Measurements from ENCODE around the gene C5orf34.
A peak's percentile ranks its signal among the peaks of the same experiment; 100 is the strongest.
"Not testable (repeated sequence)": the region's sequence is repeated elsewhere in the genome, so short reads cannot be mapped to it uniquely, and the experiment has no call there.

C5orf34 gene, protein sequence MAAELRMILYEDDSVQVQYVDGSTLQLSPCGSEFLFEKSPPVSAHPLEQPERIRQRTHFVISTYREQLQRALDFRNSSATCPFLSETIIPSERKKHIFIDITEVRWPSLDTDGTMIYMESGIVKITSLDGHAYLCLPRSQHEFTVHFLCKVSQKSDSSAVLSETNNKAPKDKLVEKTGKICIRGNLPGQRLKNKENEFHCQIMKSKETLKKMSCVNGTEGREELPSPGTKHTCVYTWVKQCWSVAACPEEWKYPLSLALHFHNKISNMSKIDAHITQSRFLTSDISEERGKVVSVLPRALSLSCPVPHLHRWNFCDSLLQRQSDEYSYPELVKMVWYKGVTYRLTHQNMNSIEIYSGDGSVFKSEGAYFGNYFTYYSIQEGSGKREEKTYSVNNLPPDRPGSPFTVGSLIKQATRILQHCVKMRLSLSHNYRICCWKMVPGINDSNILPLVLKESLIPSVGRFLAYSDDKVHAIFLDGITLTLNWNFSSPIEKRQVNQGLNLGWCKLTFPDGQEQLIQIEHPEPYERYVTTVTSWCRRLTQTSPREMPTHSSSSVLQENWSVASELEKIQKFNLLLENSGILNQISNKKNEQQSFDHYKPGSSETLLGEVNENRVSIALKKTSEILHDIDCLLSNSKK

DNA sequence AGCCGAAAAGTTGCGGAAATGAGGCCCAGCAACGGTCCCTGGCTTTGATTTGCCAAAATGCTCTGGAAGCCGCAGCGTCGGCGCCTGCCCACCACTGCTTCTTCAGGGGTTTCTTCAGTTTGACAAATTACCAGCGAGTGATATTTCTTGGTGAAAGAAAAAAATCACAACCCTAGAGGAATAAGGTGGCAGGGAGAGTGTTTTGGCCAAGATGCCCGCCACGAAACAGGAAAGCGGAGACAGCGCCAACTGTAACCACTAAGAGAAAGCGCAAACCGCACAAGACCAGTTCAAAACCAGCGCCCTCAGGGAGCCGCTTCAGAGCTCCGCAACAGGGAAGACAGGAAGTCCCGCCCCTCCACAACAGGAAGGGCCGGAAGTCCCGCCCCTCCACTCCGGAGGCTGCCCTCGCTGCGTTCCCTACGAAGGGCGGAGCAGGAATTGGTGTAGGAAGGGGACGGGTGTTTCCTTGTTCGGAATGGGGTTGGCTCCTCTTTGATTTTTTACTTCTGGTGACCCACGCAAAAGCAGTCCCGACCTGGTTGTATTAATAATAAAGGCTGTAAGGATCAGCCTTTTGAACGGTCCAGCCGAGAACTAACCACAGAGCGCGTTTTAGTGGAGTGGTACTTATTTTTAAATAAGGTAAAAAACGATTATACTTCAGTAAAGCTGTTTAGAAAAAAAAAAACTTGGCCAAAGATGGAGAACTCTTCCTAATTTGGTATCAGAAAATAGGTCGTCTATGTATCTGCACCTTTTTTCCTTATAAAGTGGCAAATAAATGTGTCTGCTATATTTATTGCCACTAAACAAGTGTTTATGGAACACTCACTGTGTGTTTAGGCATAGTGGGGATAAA lies at the start of gene C5orf34:
Gene C5orf34, minus strand, starts transcription at position 333 of the 862 bp plus-strand sequence. CDS start 5,809 bp downstream, outside the sequence.
- DNase-seq = peak; percentile 96 to 99

DNA sequence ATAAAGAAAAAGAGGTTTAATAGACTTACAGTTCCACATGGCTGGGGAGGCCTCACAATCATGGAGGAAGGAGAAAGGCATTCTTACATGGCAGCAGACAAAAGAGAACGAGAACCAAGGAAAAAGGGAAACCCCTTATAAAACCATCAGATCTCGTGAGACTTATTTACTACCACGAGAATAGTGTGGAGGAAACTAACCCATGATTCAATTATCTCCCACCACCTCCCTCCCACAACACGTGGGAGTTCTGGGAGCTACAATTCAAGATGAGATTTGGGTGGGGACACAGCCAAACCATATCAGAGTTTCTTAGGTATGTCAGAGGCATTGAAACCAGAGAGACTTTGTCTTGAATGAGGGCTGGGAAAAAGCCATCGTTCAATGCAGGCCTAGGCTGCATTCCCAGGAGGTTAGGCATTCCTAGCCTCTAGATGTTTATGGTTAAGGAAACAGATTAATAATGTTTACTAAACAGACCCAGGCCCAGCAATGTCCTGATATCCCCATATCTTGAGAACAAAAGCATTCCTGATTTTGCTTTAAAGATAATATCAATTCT lies 49.4 kb upstream of the C5orf34 start:
- no peak for DNase-seq

DNA sequence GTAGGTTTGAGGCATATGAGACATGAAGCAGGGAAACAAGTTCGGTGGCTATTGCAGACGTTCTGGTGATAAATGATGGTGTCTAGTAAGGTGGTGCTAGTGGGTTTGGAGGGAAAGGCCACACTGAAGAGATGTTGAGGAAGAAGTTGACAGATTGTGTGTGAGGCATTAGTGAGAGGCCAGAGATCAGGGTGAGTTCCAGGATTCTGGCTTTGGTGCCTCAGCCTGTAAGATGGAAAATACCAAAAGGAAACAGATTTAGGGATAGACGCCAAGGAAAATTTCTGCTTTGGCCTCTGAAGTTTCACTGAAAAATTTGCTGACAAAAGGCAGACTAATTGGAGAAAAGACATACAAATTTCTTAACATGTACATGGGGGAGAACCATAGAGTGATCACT lies 48.4 kb upstream of the C5orf34 start:
- no peak for DNase-seq

DNA sequence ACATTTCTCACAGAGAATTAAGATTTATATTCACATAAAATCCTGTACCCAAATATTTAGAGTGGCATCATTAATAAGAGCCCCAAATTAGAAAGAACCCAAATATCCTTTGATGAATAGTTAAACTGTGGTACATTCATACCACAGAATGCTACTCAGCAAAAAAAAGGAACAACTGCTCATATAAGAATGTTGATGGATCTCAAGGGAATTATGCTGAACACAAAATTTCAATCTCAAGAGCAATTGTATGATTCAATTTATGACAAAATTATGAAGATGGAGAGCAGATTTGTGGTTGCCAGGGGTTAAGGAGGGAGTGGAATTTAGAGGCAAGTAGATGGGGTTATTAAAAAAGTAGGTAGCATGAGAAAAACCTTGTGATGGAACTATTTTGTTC lies 46.4 kb upstream of the C5orf34 start:
- no peak for DNase-seq

DNA sequence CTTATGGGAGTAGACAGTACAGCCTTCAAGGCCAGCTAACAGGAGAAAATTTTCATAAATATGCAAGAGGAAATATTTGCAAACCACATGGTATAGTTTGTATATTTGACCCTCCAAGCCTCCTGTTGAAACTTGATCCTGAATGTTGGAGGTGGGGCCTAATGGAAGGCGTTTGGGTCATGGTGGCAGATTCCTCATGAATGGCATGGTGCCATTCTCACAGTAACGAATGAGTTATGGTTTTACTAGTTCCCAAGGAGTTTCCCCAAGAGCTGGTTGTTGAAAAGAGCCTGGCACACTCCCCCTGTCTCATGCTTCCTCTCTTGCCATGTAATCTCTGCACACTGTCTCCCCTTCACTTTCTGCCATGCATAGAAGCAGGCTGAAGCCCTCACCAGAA lies 45.2 kb upstream of the C5orf34 start:
- no peak for DNase-seq

DNA sequence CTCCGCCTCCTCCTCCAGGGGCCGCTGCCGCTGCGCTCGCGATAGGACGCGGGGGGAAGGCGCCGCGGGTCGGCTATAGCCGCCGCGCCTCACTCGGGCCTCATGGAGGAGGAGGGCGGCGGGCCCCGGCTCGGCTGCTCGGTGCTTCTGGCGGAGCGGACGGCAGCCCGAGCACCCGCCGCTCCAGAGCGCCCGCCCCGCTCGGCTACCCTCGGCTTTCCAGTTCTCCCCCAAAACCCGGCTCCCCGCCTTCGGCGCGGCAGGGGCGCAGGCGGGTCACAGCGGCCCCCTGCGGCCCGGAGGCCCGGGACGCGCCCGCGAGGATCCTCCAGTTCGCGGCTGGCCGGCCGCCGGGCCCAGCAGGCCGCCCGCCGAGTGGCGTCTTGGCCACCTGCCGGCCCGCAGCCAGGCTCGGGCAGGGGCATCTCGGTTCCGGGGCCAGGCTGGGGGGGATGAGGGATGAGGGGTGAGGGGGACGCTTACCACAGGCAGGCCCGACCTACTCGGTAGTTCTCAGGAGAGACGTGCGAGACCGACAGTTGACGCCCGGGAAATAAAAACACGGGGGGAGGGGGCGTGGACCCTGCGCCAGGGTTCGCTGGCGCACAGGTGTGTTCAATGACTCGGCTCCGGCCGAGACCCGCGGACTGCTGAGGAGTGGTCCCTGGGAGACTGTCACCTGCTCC lies 42.1 kb upstream of the C5orf34 start, which contains the start of gene PAIP1:
Gene PAIP1, minus strand, starts transcription at position 221 of the 686 bp plus-strand sequence. CDS start 231 bp downstream, outside the sequence.
- DNase-seq = peak; percentile 60 to 93

DNA sequence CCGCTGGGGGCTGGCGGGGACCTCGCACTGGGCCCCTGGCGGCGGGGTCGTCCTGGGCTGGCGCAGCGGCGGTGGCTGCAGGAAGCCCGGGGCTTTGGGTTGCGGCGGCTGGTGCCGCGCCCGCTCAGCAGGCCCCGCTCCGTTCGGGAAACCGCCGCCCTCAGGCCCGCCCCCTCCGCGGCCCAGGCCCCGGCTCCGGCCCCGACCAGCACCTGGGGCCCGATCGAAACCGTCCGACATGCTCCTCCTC lies 41.6 kb upstream of the C5orf34 start:
- DNase-seq = not testable (repeated sequence)

DNA sequence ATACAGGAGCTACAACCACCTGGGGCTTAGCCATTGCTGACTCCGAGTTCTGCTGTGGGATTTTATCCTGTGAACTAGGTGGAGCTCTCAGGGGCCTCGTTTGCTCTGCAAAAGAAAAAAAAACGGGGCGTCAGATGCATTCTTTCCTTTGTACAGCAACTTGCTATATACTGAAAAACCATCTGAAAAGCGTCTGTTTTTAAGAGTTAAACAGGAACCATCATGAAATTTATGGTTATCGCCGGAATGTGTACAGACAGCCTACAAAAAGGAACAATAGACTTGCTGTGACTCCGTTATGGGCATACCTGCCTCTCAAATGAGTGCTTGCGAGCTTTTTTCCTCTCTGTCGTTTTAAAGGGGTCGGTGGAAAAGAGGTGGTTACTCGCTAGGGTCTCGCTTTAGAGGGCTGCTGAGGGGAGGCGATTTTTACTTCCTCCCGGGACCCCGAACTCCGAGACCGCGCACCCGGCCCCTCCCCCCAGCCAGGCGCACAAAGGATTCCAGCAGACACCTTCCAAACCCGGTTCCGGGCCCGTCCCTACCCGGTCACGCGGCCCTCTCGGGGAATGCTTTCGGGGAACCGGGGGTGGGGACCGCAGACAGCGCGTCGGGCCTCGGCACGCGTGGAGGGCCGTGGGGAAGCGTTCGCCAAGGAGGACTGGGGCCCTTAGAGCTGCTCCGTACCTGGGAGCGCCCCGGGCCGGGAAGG lies 41.1 kb upstream of the C5orf34 start:
- DNase-seq = peak; percentile 15 to 38

DNA sequence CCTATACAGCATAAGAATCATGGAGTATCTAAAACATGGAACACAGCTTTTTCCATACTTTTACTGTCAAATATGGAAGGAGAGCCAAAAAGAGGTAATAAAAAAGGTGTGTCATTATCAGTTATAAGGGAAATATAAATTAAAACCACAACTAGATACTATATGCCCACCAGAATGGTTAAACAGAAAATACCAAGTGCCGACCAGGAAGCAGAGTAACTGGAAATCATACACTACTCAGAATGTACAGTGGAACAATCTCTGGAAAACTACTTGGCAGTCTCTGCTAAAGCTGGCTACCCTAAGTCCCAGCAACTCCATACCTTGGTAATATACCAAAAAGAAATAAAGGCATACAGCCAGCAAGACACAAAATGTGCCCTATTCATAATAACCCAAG lies 39.5 kb upstream of the C5orf34 start:
- no peak for DNase-seq

DNA sequence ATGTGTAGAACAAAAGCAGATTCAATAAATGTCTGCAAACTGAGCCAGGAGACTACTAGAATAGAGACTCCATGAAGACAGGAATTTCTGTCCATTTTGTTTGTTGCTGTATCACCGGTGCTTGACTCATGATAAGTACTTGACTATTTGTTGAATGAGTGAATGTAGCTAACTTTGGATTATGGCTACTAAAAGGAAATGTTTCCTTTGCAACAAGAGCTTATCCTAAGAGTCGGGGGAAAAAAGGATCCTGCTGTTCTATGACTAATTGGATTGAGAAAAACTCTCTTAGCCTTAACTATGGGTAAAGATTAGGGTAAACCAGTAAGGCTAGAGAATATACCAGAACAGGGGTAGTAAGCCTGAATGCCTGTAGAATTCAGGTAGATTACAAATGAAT lies 38.4 kb upstream of the C5orf34 start:
- no peak for DNase-seq

DNA sequence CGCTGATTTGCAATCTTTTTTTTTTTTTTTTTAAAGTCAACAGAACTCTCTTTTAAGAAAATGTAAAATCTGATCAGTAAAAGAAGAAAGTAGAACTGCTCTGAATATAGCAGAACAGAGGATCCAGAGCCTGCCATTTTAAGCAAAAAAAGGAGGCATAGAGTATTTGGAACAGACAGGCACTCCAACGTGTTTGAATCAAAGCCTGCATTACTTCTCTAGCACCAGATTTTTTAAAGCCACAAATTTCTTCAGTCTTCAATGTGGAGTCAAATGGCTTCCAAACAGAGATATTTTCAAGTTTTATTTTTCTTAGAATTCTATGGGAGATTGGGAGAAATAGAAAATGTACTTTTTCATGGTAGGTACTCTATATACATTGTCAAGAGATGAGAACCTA lies 36.8 kb upstream of the C5orf34 start:
- no peak for DNase-seq

DNA sequence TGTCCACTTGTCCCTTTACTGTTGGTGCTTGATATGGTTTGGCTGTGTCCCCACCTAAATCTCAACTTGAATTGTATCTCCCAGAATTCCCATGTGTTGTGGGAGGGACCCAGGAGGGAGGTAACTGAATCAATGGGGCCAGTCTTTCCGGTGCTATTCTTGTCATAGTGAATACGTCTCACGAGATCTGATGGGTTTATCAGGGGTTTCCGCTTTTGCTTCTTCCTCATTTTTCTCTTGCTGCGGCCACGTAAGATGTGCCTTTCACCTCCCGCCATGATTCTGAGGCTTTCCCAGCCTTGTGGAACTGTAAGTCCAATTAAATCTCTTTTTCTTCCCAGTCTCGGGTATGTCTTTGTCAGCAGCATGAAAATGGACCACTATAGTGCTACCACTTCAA lies 34.3 kb upstream of the C5orf34 start:
- DNase-seq = not testable (repeated sequence)

DNA sequence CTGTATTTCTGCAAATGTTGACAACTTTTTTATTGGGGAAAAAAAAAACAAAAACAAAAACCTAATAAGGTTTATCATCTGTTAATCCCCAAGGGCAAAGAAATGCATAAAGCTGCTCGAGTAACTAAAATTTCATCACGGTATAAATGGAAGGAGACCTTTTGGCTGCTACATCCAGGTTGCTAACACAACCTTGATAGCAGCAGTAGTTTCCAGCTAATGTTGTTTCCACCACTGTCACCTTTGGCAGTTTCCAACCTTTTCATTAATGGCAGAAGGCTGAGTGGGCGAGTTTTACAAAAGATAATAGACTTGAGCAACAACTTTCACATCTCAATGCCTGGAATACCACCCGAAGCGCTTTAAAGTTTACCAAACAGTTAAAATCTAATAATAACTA lies 33.4 kb upstream of the C5orf34 start:
- no peak for DNase-seq

DNA sequence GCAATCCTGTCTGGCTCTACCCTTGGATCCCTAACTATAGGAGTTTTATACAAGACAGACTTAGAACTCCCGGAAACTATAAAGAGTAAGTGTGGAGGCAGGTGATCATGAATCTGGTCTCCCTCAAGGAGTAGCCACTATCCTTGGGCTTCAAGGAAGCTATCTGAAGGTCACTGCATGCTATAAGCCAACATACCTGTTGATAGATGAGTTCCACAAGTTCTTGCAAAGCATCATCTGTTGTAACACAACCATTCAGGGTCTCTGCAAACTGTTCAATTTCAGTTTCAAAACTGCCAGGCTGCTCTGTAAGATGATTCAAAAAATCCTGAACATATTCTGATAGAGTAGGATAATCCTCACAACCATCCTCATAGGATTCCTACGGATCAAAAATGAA lies 32.6 kb upstream of the C5orf34 start:
- no peak for DNase-seq

DNA sequence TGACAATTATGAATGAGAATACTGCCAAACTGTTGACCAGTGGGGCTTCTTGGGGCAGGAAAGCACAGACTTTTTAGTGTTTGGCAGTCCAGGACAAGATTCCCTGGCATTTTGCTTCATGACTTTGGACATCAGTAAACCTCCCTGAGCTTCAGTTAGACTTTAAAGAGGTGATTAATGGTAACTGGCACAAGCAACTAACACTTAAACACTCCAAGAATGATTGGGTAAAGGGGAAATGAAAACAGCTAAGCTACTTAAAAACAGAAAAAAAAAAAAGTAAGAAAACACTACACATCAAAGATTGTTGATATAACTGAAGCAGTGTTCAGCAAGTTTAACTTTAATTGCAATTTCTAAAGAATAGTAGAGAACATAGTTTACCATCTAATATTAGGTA lies 28.5 kb upstream of the C5orf34 start:
- DNase-seq = peak in 1 of 2 experiments; percentile 49

DNA sequence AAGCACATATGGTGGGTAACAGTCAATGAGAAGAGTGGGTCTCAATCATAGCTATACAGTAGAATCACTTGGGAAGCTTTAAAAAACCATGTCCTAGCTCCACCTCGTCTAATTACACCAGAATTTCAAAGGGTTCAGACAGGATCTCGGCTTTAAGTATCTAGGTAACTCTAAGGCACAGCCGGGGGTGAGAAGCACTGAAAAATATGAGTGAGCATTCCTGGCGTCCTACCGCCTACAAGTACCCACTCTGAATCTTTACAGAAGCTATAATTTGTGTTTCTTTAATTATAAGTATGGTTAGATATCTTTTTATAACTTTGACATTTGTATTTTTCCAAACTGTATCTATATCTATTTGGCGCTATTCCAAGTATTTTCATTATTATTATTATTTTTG lies 25.8 kb upstream of the C5orf34 start:
- no peak for DNase-seq

DNA sequence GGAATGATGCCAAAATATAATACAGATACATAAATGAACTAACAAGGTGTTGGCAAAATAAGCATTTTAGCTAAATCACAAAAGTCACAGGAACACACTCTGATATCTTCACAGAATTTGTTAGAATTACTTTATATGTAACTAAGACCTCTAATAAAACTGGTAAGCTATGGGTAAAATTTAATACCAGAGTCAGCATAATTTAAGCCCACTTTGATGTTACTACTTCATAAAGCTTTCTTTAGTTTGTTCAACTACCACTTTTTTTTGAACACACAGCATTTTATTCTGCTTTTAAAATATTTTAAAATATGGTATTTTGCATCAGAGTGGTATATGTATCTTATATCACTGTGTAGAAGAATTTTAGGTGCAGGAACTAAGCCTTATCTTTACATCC lies 22.0 kb upstream of the C5orf34 start:
- no peak for DNase-seq

DNA sequence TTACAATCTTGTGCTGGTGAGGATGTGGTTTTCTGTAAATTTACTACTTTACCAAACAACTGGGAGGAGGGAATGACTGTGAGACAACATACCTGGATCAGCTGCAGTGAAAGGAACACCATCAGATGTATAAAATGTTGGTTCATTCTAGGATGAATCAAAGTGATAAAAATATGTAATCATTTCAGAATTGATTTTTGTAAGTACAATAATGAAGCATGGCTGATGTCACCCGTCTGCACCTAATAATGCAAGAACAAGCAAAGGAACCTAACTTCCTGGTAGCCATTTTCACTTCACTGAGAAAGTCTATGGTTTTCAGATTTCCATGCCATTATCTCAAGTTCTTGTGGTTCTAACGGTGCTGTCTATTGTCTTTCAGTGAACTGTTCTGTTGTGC lies 18.7 kb upstream of the C5orf34 start:
- no peak for DNase-seq

DNA sequence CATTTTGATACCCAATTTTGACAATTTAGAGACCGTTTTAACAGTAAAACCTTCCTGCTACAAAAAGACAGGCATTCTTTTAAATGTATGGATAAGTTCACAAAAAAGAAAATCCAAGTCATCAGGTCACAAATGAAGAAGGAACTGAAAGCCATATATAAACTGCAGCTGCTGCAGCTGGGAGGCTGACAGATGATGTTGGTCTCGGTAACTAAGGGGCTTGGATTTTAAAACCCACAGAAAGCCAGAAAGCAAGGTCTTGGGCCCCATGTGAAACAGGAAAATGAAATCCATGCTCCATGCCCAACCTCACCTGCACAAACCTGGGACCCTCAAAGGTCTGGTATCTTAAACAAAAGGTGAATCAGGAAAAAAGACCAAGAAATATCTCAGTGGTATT lies 15.7 kb upstream of the C5orf34 start:
- DNase-seq = no peak

DNA sequence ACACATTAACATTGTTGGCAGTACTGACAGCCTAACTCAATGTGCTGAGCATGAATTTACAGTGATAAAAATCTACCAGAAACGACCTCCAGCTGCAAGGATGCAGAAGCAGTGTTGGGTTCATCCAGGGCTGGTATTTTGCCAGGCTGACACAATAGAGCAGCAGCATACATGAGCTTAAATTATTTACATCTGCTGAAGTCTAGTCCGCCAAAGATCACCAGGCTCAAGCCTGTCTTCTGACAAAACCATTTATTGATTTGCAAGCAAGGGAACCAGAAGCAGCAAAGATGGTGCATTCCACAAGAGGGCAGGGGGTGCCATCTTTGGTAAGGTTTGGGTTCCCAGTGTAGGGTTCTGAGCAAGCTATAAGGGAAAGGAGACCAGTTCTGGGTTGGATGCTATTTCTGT lies 8.7 kb upstream of the C5orf34 start:
- DNase-seq = no peak

DNA sequence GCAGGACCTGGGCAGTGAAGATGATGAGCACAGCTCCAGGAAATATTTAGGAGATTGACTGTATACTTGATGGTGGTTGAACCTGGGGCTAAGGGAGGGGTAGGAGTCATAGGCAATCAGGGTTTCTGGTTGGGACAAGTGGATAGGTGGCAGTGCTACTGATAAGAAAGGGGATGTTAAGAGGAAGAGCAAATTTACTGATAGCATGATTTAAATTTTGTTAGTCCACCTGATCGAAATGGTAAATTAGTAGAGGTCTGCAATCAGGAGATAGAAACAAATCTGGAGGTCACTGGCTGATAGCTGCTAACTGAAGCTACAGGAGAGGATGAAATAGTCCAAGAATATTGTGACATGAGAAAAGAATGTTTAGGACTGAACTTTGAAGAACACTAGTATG lies 5.7 kb upstream of the C5orf34 start:
- DNase-seq = no peak

DNA sequence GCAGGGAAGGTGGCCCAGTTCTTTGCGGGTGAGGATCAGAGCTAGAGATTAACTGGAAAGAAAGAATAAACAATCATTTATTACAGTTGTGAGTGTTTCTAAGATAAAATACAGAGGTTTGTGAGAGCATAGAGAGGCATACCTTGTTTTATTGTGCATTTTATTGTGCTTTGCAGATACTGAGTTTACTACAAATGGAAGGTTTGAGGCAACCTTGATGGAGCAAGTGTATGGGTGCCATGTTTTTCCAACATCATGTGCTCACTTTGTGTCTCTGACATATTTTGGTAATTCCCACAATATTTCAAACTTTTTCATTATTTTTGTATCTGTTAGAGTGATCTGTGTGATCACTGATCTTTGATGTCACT lies 715 bp upstream of the C5orf34 start:
- no peak for DNase-seq
